Measurements from ENCODE around the gene FREM3. TPM values are rescaled to one million over a fixed set of nuclear protein-coding genes. Genes with fewer than 3 reads are reported as not detected.
A peak's percentile ranks its signal among the peaks of the same experiment; 100 is the strongest.
"Not testable (repeated sequence)": the region's sequence is repeated elsewhere in the genome, so short reads cannot be mapped to it uniquely, and the experiment has no call there.

The FREM3 gene
- polyA plus RNA-seq, 1 of the 3 experiments (the other 2 are of a cell fraction), result 0.03 TPM

DNA sequence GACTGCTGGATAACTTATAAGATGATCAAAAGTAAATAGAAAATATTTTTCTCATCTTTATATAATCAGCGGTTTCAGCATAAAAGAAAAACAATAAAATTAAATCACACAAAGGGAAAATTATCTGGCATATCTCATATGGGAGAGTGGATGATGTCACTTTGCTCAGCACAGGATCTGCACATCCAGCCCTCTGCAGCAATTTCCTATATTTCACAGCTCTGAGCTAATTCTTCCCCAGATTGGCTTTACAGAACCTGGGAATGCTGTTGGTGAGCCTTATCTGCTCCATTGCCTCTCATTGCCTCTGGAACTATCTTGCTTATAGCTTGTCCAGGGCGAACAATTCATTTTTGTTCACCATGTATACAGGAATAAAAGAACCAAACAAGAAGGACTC is 21.0 kb downstream of the FREM3 start:
- Histone ChIP-seq H3F3A (replicated peaks; ENCODE audit: insufficient read depth) (no peaks in the 10 kb centered on the region), H3K27ac (ENCODE audit: low read depth in 2 of 2, low read length in 1 of 2) (no peak overlapping the region), H3K9me3 (no peaks in the 10 kb centered on the region), H3K4me3 (ENCODE audit: low read depth in 2 of 2, low read length in 1 of 2) (no peak overlapping the region), H3K9ac (no peak overlapping the region), H3K9me2 (no peaks in the 10 kb centered on the region), H3K27me3 (ENCODE audit: insufficient read depth) (no peaks in the 10 kb centered on the region), H2AFZ (ENCODE audit: low read depth) (peak overlapping the region; percentile 36; the same call in 1 of the 2 replicates), H3K4me2 (no peak overlapping the region), H3K79me2 (ENCODE audit: insufficient read depth) (no peaks in the 10 kb centered on the region), H3K4me1 (ENCODE audit: control insufficient read depth in 1 of 2, insufficient read depth in 2 of 2, low read depth in 1 of 2, low read length in 1 of 2) (no peaks in the 10 kb centered on the region; a peak in 1 of 4 replicates), H4K20me1 (ENCODE audit: insufficient read depth) (no peaks in the 10 kb centered on the region), H3K36me3 (replicated peaks in 1 of 2; ENCODE audit: control insufficient read depth in 1 of 2, insufficient read depth in 2 of 2, low read length in 1 of 2) (no peaks in the 10 kb centered on the region)
- CTCF ChIA-PET, result no interaction called here
- TF ChIP-seq, protein P1, sequence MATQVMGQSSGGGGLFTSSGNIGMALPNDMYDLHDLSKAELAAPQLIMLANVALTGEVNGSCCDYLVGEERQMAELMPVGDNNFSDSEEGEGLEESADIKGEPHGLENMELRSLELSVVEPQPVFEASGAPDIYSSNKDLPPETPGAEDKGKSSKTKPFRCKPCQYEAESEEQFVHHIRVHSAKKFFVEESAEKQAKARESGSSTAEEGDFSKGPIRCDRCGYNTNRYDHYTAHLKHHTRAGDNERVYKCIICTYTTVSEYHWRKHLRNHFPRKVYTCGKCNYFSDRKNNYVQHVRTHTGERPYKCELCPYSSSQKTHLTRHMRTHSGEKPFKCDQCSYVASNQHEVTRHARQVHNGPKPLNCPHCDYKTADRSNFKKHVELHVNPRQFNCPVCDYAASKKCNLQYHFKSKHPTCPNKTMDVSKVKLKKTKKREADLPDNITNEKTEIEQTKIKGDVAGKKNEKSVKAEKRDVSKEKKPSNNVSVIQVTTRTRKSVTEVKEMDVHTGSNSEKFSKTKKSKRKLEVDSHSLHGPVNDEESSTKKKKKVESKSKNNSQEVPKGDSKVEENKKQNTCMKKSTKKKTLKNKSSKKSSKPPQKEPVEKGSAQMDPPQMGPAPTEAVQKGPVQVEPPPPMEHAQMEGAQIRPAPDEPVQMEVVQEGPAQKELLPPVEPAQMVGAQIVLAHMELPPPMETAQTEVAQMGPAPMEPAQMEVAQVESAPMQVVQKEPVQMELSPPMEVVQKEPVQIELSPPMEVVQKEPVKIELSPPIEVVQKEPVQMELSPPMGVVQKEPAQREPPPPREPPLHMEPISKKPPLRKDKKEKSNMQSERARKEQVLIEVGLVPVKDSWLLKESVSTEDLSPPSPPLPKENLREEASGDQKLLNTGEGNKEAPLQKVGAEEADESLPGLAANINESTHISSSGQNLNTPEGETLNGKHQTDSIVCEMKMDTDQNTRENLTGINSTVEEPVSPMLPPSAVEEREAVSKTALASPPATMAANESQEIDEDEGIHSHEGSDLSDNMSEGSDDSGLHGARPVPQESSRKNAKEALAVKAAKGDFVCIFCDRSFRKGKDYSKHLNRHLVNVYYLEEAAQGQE (IDR thresholded peaks at IDR 0.05; ENCODE audit: low read depth, low read length), result no peak
- TF ChIP-seq SMC3 (IDR thresholded peaks at IDR 0.05; ENCODE audit: low read depth, low read length), result no peak
- TF ChIP-seq EZH2phosphoT487 (IDR thresholded peaks at IDR 0.05; ENCODE audit: borderline replicate concordance, low read depth), result no peak
- TF ChIP-seq TCF12 (IDR thresholded peaks at IDR 0.05), result no peak
- TF ChIP-seq FOXM1 (IDR thresholded peaks at IDR 0.05; ENCODE audit: low read depth), result no peak
- TF ChIP-seq TAF1 (IDR thresholded peaks at IDR 0.05; ENCODE audit: borderline replicate concordance, low read depth, low read length), result no peak
- TF ChIP-seq RXRA (IDR thresholded peaks at IDR 0.05; ENCODE audit: borderline replicate concordance, low read depth), result no peak
- TF ChIP-seq, protein P2, sequence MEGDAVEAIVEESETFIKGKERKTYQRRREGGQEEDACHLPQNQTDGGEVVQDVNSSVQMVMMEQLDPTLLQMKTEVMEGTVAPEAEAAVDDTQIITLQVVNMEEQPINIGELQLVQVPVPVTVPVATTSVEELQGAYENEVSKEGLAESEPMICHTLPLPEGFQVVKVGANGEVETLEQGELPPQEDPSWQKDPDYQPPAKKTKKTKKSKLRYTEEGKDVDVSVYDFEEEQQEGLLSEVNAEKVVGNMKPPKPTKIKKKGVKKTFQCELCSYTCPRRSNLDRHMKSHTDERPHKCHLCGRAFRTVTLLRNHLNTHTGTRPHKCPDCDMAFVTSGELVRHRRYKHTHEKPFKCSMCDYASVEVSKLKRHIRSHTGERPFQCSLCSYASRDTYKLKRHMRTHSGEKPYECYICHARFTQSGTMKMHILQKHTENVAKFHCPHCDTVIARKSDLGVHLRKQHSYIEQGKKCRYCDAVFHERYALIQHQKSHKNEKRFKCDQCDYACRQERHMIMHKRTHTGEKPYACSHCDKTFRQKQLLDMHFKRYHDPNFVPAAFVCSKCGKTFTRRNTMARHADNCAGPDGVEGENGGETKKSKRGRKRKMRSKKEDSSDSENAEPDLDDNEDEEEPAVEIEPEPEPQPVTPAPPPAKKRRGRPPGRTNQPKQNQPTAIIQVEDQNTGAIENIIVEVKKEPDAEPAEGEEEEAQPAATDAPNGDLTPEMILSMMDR (IDR thresholded peaks at IDR 0.05), result no peak
- TF ChIP-seq POLR2AphosphoS5 (IDR thresholded peaks at IDR 0.05; ENCODE audit: low read depth, low read length), result no peak
- TF ChIP-seq NRF1 (IDR thresholded peaks at IDR 0.05; ENCODE audit: low read depth, low read length), result no peak
- TF ChIP-seq JUND (IDR thresholded peaks at IDR 0.05), result no peak
- no peak for TF ChIP-seq CHD2 (IDR thresholded peaks at IDR 0.05; ENCODE audit: low read length, partially characterized antibody)
- TF ChIP-seq RFX5 (IDR thresholded peaks at IDR 0.05; ENCODE audit: low read length), result no peak
- TF ChIP-seq FOSL2 (IDR thresholded peaks at IDR 0.05; ENCODE audit: borderline replicate concordance, low read depth), result no peak
- no peak for TF ChIP-seq RAD21 (IDR thresholded peaks at IDR 0.05; ENCODE audit: low read length)
- TF ChIP-seq, protein P3, sequence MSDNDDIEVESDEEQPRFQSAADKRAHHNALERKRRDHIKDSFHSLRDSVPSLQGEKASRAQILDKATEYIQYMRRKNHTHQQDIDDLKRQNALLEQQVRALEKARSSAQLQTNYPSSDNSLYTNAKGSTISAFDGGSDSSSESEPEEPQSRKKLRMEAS (IDR thresholded peaks at IDR 0.05; ENCODE audit: low read depth), result no peak
- TF ChIP-seq, protein P4, sequence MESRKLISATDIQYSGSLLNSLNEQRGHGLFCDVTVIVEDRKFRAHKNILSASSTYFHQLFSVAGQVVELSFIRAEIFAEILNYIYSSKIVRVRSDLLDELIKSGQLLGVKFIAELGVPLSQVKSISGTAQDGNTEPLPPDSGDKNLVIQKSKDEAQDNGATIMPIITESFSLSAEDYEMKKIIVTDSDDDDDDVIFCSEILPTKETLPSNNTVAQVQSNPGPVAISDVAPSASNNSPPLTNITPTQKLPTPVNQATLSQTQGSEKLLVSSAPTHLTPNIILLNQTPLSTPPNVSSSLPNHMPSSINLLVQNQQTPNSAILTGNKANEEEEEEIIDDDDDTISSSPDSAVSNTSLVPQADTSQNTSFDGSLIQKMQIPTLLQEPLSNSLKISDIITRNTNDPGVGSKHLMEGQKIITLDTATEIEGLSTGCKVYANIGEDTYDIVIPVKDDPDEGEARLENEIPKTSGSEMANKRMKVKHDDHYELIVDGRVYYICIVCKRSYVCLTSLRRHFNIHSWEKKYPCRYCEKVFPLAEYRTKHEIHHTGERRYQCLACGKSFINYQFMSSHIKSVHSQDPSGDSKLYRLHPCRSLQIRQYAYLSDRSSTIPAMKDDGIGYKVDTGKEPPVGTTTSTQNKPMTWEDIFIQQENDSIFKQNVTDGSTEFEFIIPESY (IDR thresholded peaks at IDR 0.05; ENCODE audit: borderline replicate concordance, low read depth), result no peak
- no peak for TF ChIP-seq MXI1 (IDR thresholded peaks at IDR 0.05; ENCODE audit: low read depth, low read length)
- DNase-seq, result no peak
- WGBS (ENCODE audit: low lambda C conversion rate), result 16% methylated on average over 2 of the region's 2 CpGs
- POLR2A ChIA-PET, result no interaction called here

DNA sequence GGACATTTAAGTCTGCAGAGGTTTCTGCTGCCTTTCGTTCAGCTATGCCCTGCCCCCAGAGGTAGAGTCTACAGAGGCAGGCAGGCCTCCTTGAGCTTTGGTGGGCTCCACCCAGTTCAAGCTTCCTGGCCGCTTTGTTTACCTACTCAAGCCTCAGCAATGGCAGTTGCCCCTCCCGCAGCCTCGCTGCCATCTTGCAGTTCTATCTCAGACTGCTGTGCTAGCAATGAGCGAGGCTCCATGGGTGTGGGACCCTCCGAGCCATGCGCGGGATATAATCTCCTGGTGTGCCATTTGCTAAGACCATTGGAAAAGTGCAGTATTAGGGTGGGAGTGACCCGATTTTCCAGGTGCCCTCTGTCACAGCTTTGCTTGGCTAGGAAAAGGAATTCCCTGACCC is 26.8 kb downstream of the FREM3 start:
- 40% methylated on average over 2 of the region's 9 CpGs for WGBS (ENCODE audit: low lambda C conversion rate)
- H3K4me1 ChIP-seq (ENCODE audit: control insufficient read depth in 1 of 2, insufficient read depth in 2 of 2, low read depth in 1 of 2, low read length in 1 of 2); H3F3A ChIP-seq (replicated peaks; ENCODE audit: insufficient read depth); H3K9me3 ChIP-seq; H3K4me2 ChIP-seq; H3K27me3 ChIP-seq (ENCODE audit: insufficient read depth); CTCF ChIA-PET; H2AFZ ChIP-seq (ENCODE audit: low read depth); H3K4me3 ChIP-seq (ENCODE audit: low read depth in 2 of 2, low read length in 1 of 2); H3K9ac ChIP-seq; H3K27ac ChIP-seq (ENCODE audit: low read depth in 2 of 2, low read length in 1 of 2); DNase-seq; POLR2A ChIA-PET; H3K36me3 ChIP-seq (replicated peaks in 1 of 2; ENCODE audit: control insufficient read depth in 1 of 2, insufficient read depth in 2 of 2, low read length in 1 of 2); H4K20me1 ChIP-seq (ENCODE audit: insufficient read depth); H3K79me2 ChIP-seq (ENCODE audit: insufficient read depth); H3K9me2 ChIP-seq: not testable (repeated sequence)

Measured in SK-N-SH (cell line).